Panc1 (cell line): ENCODE data around the gene MROH2A. TPM values are rescaled to one million over a fixed set of nuclear protein-coding genes. Genes with fewer than 3 reads are reported as not detected.
"Not testable (repeated sequence)": the region's sequence is repeated elsewhere in the genome, so short reads cannot be mapped to it uniquely, and the experiment has no call there.

Experiments used
- ATAC-seq: fragments of 200-7000 bp; cut with Tn5 transposase; 2 replicates; pipeline ENCODE4 v1.9.1; 2020; ENCODE audit warnings: mild to moderate bottlenecking, moderate library complexity
- Bru-seq: library from RNA; stranded (reverse); fragments of 400-500 nt; gene quantifications from one replicate; lab custom pipeline; 2021; lab: Mats Ljungman, UMichigan
- BruChase-seq, 2 experiments: library from RNA; stranded (reverse); fragments of 400-500 nt; gene quantifications; one replicate each; lab custom pipeline; 2021; lab: Mats Ljungman, UMichigan
- BruUV-seq: library from RNA; stranded (reverse); fragments of 400-500 nt; replicated peaks from 2 replicates; lab custom pipeline; 2021; lab: Mats Ljungman, UMichigan
- CTCF ChIA-PET: fragments of 300-600 bp; sonication (Branson Sonifier 250); formaldehyde crosslinking; loops from one replicate; lab custom pipeline; 2022; ENCODE audit warnings: antibody characterized with exemption; lab: Charles Lee
- POLR2A ChIA-PET: fragments of 300-600 bp; sonication (Branson Sonifier 250); formaldehyde crosslinking; loops from one replicate; lab custom pipeline; 2022; ENCODE audit warnings: antibody characterized with exemption; lab: Charles Lee
- DNase-seq: peaks from one replicate; pipeline ENCODE4 v3.0.0-alpha.2; 2010; ENCODE audit warnings: low read depth, low spot score
- H3K27ac ChIP-seq: 2 replicates; pipeline ENCODE4 v1.5.1; 2011; ENCODE audit warnings: mild to moderate bottlenecking, low read length, inconsistent platforms
- H3K27me3 ChIP-seq: fragments of 200-500 bp; sonication (Bioruptor generic); 2 replicates; pipeline ENCODE4 v1.6.0; 2014; ENCODE audit warnings: low read length, inconsistent platforms; ENCODE audit not compliant: control insufficient read depth, insufficient read depth
- H3K36me3 ChIP-seq: fragments of 200-500 bp; sonication (Bioruptor generic); 2 replicates; pipeline ENCODE4 v1.5.1; 2014; ENCODE audit warnings: inconsistent platforms, mild to moderate bottlenecking, low read length, moderate library complexity; ENCODE audit not compliant: control insufficient read depth, insufficient read depth
- H3K4me1 ChIP-seq: 2 replicates; pipeline ENCODE4 v1.5.1; 2011; ENCODE audit warnings: inconsistent platforms, mild to moderate bottlenecking, low read length, moderate library complexity; ENCODE audit not compliant: control insufficient read depth, insufficient read depth
- H3K4me3 ChIP-seq, 2 experiments: 2 replicates each; pipeline ENCODE4 v1.5.1; 2011 to 2012; ENCODE audit warnings: low read depth in 2 of 2, low read length in 2 of 2, mild to moderate bottlenecking in 2 of 2, inconsistent platforms in 1 of 2, moderate library complexity in 1 of 2
- H3K9me3 ChIP-seq: fragments of 200-500 bp; sonication (Bioruptor generic); 2 replicates; pipeline ENCODE4 v1.5.1; 2014; ENCODE audit warnings: low read depth, mild to moderate bottlenecking, inconsistent platforms, low read length, moderate library complexity; ENCODE audit not compliant: control insufficient read depth, insufficient read depth
- CTCF ChIP-seq: fragments of 450-650 bp; IDR thresholded peaks from 2 replicates; pipeline ENCODE4 v1.5.1; 2017; ENCODE audit warnings: mild to moderate bottlenecking
- POLR2AphosphoS5 ChIP-seq: IDR thresholded peaks from 2 replicates; pipeline ENCODE4 v1.6.1; 2012; ENCODE audit warnings: mild to moderate bottlenecking, low read depth, low read length, moderate library complexity
- REST ChIP-seq, 2 experiments: IDR thresholded peaks; 2 replicates each; pipeline ENCODE4 v1.6.1; 2011 to 2012; ENCODE audit warnings: low read depth in 2 of 2, control low read depth in 1 of 2, low read length in 1 of 2, mild to moderate bottlenecking in 1 of 2, moderate library complexity in 1 of 2; ENCODE audit not compliant: insufficient read depth in 1 of 2
- SIN3A ChIP-seq: IDR thresholded peaks from 2 replicates; pipeline ENCODE4 v1.6.1; 2012; ENCODE audit warnings: low read depth, mild to moderate bottlenecking, low read length, moderate library complexity, borderline replicate concordance; ENCODE audit not compliant: insufficient read depth
- TCF7L2 ChIP-seq: IDR thresholded peaks from 2 replicates; pipeline ENCODE4 v1.6.1; 2011; ENCODE audit warnings: mild to moderate bottlenecking, low read depth, low read length, inconsistent platforms
- in situ Hi-C: cut with HindIII; loops from 2 replicates; pipeline ENCODE4 v1.10.0; 2016; ENCODE audit warnings: low sequenced_read_pairs, low pct_unique_long_range_greater_than_20kb
- intact Hi-C: fragments of 100-400 bp; cut with micrococcal nuclease; formaldehyde crosslinking; loops from one replicate; pipeline ENCODE4 v1.10.0; 2022; ENCODE audit not compliant: unreplicated experiment
- long read RNA-seq: library from polyadenylated mRNA; unstranded; transcript quantifications from one replicate; pipeline ENCODE4 v2.0.0, GENCODE V29; 2021; ENCODE audit not compliant: unreplicated experiment
- polyA plus RNA-seq: library from polyadenylated mRNA; unstranded; fragments of >200 nt; gene quantifications from one replicate; pipeline ENCODE4 v1.2.1, GENCODE V29; 2012; ENCODE audit warnings: missing spikeins; ENCODE audit not compliant: insufficient read length
- total RNA-seq: library from RNA; stranded (reverse); gene quantifications from one replicate; pipeline ENCODE4 v1.2.1, GENCODE V29; 2021; ENCODE audit not compliant: unreplicated experiment

MROH2A gene
- total RNA-seq (not detected), Bru-seq, nascent RNA (percentile 3 among the genes with signal in this experiment), BruChase-seq, experiment 1, labeled RNA remaining after a 2-hour chase (percentile 5 among the genes with signal in this experiment), BruChase-seq, experiment 2, labeled RNA remaining after a 6-hour chase (percentile 5 among the genes with signal in this experiment)
- 0.13 TPM for polyA plus RNA-seq
- long read RNA-seq, partial matches to known transcripts: 0 of 1 reads
- long read RNA-seq, other reads (novel, unspliced or antisense): 1 of 1 reads

DNA sequence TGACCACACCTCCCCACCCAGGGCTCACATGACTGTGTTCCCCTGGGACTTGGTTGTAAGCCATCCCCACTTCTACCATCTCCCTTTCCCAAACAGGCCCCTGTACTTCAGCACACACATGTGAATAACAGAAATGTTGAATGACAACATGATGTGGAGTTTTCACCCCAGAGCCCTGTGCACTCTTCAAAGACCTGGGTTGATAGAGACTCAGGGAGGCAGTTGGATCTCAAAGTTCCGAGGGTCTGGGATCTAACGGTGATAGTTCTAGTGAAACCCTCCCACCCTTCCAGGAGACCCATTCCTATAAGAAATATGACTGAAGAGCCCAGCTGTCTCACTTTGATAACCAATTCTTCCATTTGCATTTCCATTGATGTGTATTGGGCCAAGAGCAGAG is at the start of gene MROH2A:
TSS of gene MROH2A (plus strand) at position 301 of the 400 bp plus-strand sequence. CDS start 1,029 bp downstream, outside the sequence.
- no peak for ATAC-seq
- TF ChIP-seq SIN3A (no peak), POLR2AphosphoS5 (no peak), TCF7L2 (no peak), REST (IDR thresholded peaks at IDR 0.05; ENCODE audit: insufficient read depth in 1 of 2, low read depth in 2 of 2, low read length in 1 of 2) (no peak)
- Histone ChIP-seq H3K4me3 (no peak within 1 kb of the TSS), H3K27me3 (no peaks in the 10 kb centered on the region), H3K9me3 (no peaks in the 10 kb centered on the region), H3K36me3 (no peaks in the 10 kb centered on the region), H3K27ac (no peak within 1 kb of the TSS), H3K4me1 (no peaks in the 10 kb centered on the region)
- no TSS peak for BruUV-seq
- POLR2A ChIA-PET: no interaction called here
- CTCF ChIA-PET: no interaction called here
- intact Hi-C loops: no loop called here
- no peak for DNase-seq
- in situ Hi-C loops: no loop called here

DNA sequence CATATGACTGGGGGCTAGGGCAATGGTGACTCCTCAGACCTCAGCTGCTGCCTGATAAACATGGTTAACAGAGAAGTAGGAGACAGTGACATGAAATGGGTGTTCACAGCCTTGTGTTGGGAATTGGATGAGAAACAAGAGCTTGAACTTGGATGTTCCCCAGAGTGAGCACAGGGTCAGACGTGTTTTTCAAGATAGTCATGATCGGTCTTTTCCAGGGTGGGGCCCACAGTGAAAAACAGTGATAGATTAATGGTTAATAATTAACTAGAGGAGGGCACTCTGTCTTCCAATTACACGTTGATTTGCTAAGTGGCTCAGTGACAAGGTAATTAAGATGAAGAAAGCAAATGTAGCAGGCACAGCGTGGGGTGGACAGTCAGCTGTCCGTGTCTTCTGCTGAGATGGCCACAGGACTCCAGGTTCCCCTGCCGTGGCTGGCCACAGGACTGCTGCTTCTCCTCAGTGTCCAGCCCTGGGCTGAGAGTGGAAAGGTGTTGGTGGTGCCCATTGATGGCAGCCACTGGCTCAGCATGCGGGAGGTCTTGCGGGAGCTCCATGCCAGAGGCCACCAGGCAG is 49.3 kb upstream of the MROH2A start, which contains the start of gene UGT1A3:
TSS of gene UGT1A3 (plus strand) at position 320 of the 579 bp plus-strand sequence. CDS start at position 405, 85 bp downstream.
- H3K4me3 ChIP-seq: no peak within 1 kb of the TSS
- TF ChIP-seq TCF7L2: no peak
- TF ChIP-seq SIN3A: no peak
- TF ChIP-seq CTCF: no peak
- no peak for TF ChIP-seq REST (IDR thresholded peaks at IDR 0.05; ENCODE audit: insufficient read depth in 1 of 2, low read depth in 2 of 2, low read length in 1 of 2)
- no peak for TF ChIP-seq POLR2AphosphoS5
- H3K9me3 ChIP-seq: no peaks in the 10 kb centered on the region
- no peaks in the 10 kb centered on the region for H3K36me3 ChIP-seq
- no peaks in the 10 kb centered on the region for H3K27me3 ChIP-seq
- intact Hi-C loops (loop anchor here (10.0 kb wide), 1 partner anchor 114 kb away; the partner anchor contains the start of gene UGT1A8), in situ Hi-C loops (no loop called here)
- no peaks in the 10 kb centered on the region for H3K4me1 ChIP-seq
- ATAC-seq: no peak
- CTCF ChIA-PET: no interaction called here
- POLR2A ChIA-PET: no interaction called here
- H3K27ac ChIP-seq: no peak within 1 kb of the TSS
- no TSS peak for BruUV-seq
- DNase-seq: no peak

GRCh38 chr2:233736868-233737653 is 41.1 kb upstream of the MROH2A start:
- H3K9me3 ChIP-seq, CTCF ChIA-PET, H3K4me3 ChIP-seq, H3K4me1 ChIP-seq, BruUV-seq, in situ Hi-C loops, H3K27me3 ChIP-seq, intact Hi-C loops, H3K36me3 ChIP-seq, H3K27ac ChIP-seq, ATAC-seq, DNase-seq, POLR2A ChIA-PET: not testable (repeated sequence)
